H9 (cell line): ENCODE results near the gene TIAM1. TPM values are rescaled to one million over a fixed set of nuclear protein-coding genes. Genes with fewer than 3 reads are reported as not detected.

Experiments
- DNase-seq: peaks from one replicate; pipeline ENCODE4 v3.0.0-alpha.2; 2017
- H2AFZ ChIP-seq: one replicate; pipeline ENCODE4 v1.6.1; 2013; ENCODE audit warnings: mild to moderate bottlenecking, low read length, control low read depth, moderate library complexity
- H2AK5ac ChIP-seq: 2 replicates; pipeline ENCODE4 v1.6.1; 2013; ENCODE audit warnings: low read length, control low read depth, mixed read lengths; ENCODE audit not compliant: insufficient read length
- H2BK120ac ChIP-seq: one replicate; pipeline ENCODE4 v1.6.1; 2013; ENCODE audit warnings: low read depth, mild to moderate bottlenecking, low read length, control low read depth, inconsistent platforms; ENCODE audit not compliant: poor library complexity, severe bottlenecking
- H2BK12ac ChIP-seq: 2 replicates; pipeline ENCODE4 v1.6.1; 2013; ENCODE audit warnings: low read length, control low read depth, mixed read lengths, low read depth; ENCODE audit not compliant: insufficient read length
- H2BK15ac ChIP-seq: 2 replicates; pipeline ENCODE4 v1.6.1; 2013; ENCODE audit warnings: low read depth, low read length, control low read depth
- H2BK20ac ChIP-seq: one replicate; pipeline ENCODE4 v1.6.1; 2013; ENCODE audit warnings: low read depth, mild to moderate bottlenecking, low read length, control low read depth, inconsistent platforms; ENCODE audit not compliant: poor library complexity, severe bottlenecking
- H2BK5ac ChIP-seq: 2 replicates; pipeline ENCODE4 v1.6.1; 2013; ENCODE audit warnings: low read length, control low read depth, mixed read lengths; ENCODE audit not compliant: insufficient read length
- H3K14ac ChIP-seq: 2 replicates; pipeline ENCODE4 v1.6.1; 2013; ENCODE audit warnings: low read length, control low read depth; ENCODE audit not compliant: insufficient read depth
- H3K18ac ChIP-seq: 2 replicates; pipeline ENCODE4 v1.6.1; 2013; ENCODE audit warnings: low read depth, mild to moderate bottlenecking, mixed read lengths, low read length, control low read depth; ENCODE audit not compliant: insufficient read length
- H3K23ac ChIP-seq: 2 replicates; pipeline ENCODE4 v1.6.1; 2013; ENCODE audit warnings: low read length, control low read depth, mixed read lengths, low read depth; ENCODE audit not compliant: insufficient read length
- H3K23me2 ChIP-seq: 2 replicates; pipeline ENCODE4 v1.6.1; 2013; ENCODE audit warnings: low read depth, mild to moderate bottlenecking, mixed read lengths, low read length, control low read depth; ENCODE audit not compliant: insufficient read length, poor library complexity, severe bottlenecking
- H3K27ac ChIP-seq: 2 replicates; pipeline ENCODE4 v1.5.1; 2013; ENCODE audit warnings: low read length, control low read depth, mixed read lengths, low read depth; ENCODE audit not compliant: insufficient read length
- H3K27me3 ChIP-seq: 2 replicates; pipeline ENCODE4 v1.6.1; 2013; ENCODE audit warnings: low read length, control low read depth, inconsistent platforms; ENCODE audit not compliant: insufficient read depth
- H3K4ac ChIP-seq: 2 replicates; pipeline ENCODE4 v1.6.1; 2013; ENCODE audit warnings: low read depth, mild to moderate bottlenecking, control low read depth, inconsistent platforms, low read length, moderate library complexity
- H3K4me1 ChIP-seq: 2 replicates; pipeline ENCODE4 v1.6.1; 2013; ENCODE audit warnings: low read length, control low read depth, inconsistent platforms; ENCODE audit not compliant: insufficient read depth
- H3K4me2 ChIP-seq: 2 replicates; pipeline ENCODE4 v1.6.1; 2013; ENCODE audit warnings: low read length, control low read depth, mixed read lengths; ENCODE audit not compliant: insufficient read length, insufficient read depth
- H3K56ac ChIP-seq: 2 replicates; pipeline ENCODE4 v1.6.1; 2013; ENCODE audit warnings: low read depth, mild to moderate bottlenecking, mixed read lengths, low read length, control low read depth; ENCODE audit not compliant: insufficient read length
- H3K79me1 ChIP-seq: 2 replicates; pipeline ENCODE4 v1.6.1; 2013; ENCODE audit warnings: low read depth, mild to moderate bottlenecking, moderate library complexity, low read length, control low read depth, inconsistent platforms; ENCODE audit not compliant: insufficient read depth, poor library complexity, severe bottlenecking
- H3K79me2 ChIP-seq: 2 replicates; pipeline ENCODE4 v1.6.1; 2013; ENCODE audit warnings: low read length, control low read depth, inconsistent platforms; ENCODE audit not compliant: insufficient read depth
- H3K9ac ChIP-seq: 2 replicates; pipeline ENCODE4 v1.6.1; 2013; ENCODE audit warnings: low read length, control low read depth, mixed read lengths; ENCODE audit not compliant: insufficient read length; ENCODE audit errors: extremely low read depth
- H3K9me3 ChIP-seq: one replicate; pipeline ENCODE4 v1.6.1; 2013; ENCODE audit warnings: low read depth, low read length, inconsistent platforms; ENCODE audit not compliant: control insufficient read depth
- H3T11ph ChIP-seq: one replicate; pipeline ENCODE4 v1.6.1; 2013; ENCODE audit warnings: mild to moderate bottlenecking, low read length, control low read depth, inconsistent platforms
- H4K20me1 ChIP-seq: one replicate; pipeline ENCODE4 v1.6.1; 2013; ENCODE audit not compliant: control insufficient read depth, insufficient read length, insufficient read depth
- H4K5ac ChIP-seq: 2 replicates; pipeline ENCODE4 v1.6.1; 2013; ENCODE audit warnings: low read depth, mild to moderate bottlenecking, mixed read lengths, low read length, control low read depth; ENCODE audit not compliant: insufficient read length
- H4K8ac ChIP-seq: replicated peaks from 2 replicates; pipeline ENCODE4 v1.6.1; 2013; ENCODE audit warnings: low read length, control low read depth, mixed read lengths, low read depth; ENCODE audit not compliant: insufficient read length
- H4K91ac ChIP-seq: 2 replicates; pipeline ENCODE4 v1.6.1; 2013; ENCODE audit warnings: low read depth, mild to moderate bottlenecking, moderate library complexity, mixed read lengths, low read length, control low read depth; ENCODE audit not compliant: insufficient read length
- H3K27ac Mint-ChIP-seq, 3 experiments: 2 replicates in 2 of 3; 3 replicates in 1 of 3; pipeline ENCODE4 v1.8.0; 2020 to 2021; ENCODE audit warnings: mixed read lengths in 3 of 3, mild to moderate bottlenecking in 1 of 3, moderate library complexity in 1 of 3
- H3K27me3 Mint-ChIP-seq: 2 replicates; pipeline ENCODE4 v1.8.0; 2021; ENCODE audit warnings: low read depth, mild to moderate bottlenecking, moderate library complexity, mixed read lengths
- H3K36me3 Mint-ChIP-seq, 3 experiments: 2 replicates in 2 of 3; 3 replicates in 1 of 3; pipeline ENCODE4 v1.8.0; 2020 to 2021; ENCODE audit warnings: low read depth in 3 of 3, mixed read lengths in 3 of 3; ENCODE audit not compliant: insufficient read depth in 1 of 3
- H3K4me1 Mint-ChIP-seq, 2 experiments: 2 replicates each; pipeline ENCODE4 v1.8.0; 2020; ENCODE audit warnings: mixed read lengths in 2 of 2
- H3K4me3 Mint-ChIP-seq, 2 experiments: 2 replicates in 1 of 2; 3 replicates in 1 of 2; pipeline ENCODE4 v1.8.0; 2020 to 2021; ENCODE audit warnings: mild to moderate bottlenecking in 2 of 2, mixed read lengths in 2 of 2, moderate library complexity in 1 of 2
- H3K9me3 Mint-ChIP-seq, 2 experiments: 2 replicates in 1 of 2; 3 replicates in 1 of 2; pipeline ENCODE4 v1.8.0; 2020; ENCODE audit warnings: mild to moderate bottlenecking in 2 of 2, mixed read lengths in 2 of 2, moderate library complexity in 1 of 2
- WGBS: extraction: QIAGEN DNeasy Blood & Tissue Kit; methylation state at CpG from one replicate; pipeline ENCODE4 v1.1.7; 2013; ENCODE audit warnings: missing lambda C conversion rate, low lambda C conversion rate, mixed read lengths; ENCODE audit not compliant: insufficient read length; ENCODE audit errors: extremely low coverage; 5-methylcytosine and 5-hydroxymethylcytosine counted together
- total RNA-seq: library from RNA; stranded (reverse); gene quantifications from 2 replicates; pipeline ENCODE4 v1.2.1, GENCODE V29; 2021
- TF ChIP-seq, protein P1 (sequence below): fragments of 200-600 bp; sonication (generic); conservative IDR thresholded peaks from 3 replicates; pipeline ENCODE4 v1.8.0; 2021; ENCODE audit warnings: antibody characterized with exemption, mild to moderate bottlenecking

Gene TIAM1
- total RNA-seq, 1 experiment from 2014 or later = 23.1 TPM

DNA sequence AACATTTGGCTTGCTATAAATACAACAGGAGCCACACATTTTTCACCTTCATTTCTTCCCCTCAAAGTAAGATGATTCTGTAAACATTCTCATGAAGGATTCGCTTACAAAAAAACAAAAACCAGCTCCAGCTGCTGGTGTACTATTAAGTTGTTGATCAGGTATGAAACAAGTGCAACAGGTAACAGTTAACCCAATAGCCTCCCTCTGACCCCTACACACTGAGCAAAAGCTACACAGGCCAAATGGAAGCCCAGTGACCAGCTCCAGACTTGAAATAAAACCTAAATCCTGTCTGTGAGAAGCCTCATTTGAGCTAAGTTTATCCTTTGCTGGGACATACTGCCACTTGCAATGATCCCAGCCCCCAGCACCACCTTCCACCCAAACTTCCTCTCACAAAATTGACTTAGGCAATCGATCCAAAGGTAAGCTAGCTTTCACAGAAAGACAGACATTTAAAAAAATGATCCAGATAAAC is 991 bp downstream of the TIAM1 start:
- H2AK5ac ChIP-seq = no peak overlapping the region
- H3K18ac ChIP-seq = no peak overlapping the region
- H3K9me3 ChIP-seq = no peaks in the 10 kb centered on the region
- Mint-ChIP-seq H3K4me1 (peaks cover 37 to 54% of the 10 kb centered on the region in 2 experiments), H3K9me3 (no peaks in the 10 kb centered on the region), H3K36me3 (no peaks in the 10 kb centered on the region), H3K27ac (peak overlapping the region in 1 of 3 experiments; percentile 22; a peak in 2 of 7 replicates), H3K27me3 (peaks cover 12% of the 10 kb centered on the region), H3K4me3 (peak overlapping the region; percentile 86 to 92)
- no peak overlapping the region for H4K91ac ChIP-seq
- no peak overlapping the region for H3K14ac ChIP-seq
- no peaks in the 10 kb centered on the region for H3K79me1 ChIP-seq
- no peaks in the 10 kb centered on the region for H4K20me1 ChIP-seq
- H3K4me2 ChIP-seq = peak overlapping the region; percentile 61
- no peak overlapping the region for H2BK20ac ChIP-seq
- peaks cover 13% of the 10 kb centered on the region for H3K23me2 ChIP-seq
- no peak overlapping the region for H3K4ac ChIP-seq
- H2BK5ac ChIP-seq = no peak overlapping the region
- TF ChIP-seq, protein P1, sequence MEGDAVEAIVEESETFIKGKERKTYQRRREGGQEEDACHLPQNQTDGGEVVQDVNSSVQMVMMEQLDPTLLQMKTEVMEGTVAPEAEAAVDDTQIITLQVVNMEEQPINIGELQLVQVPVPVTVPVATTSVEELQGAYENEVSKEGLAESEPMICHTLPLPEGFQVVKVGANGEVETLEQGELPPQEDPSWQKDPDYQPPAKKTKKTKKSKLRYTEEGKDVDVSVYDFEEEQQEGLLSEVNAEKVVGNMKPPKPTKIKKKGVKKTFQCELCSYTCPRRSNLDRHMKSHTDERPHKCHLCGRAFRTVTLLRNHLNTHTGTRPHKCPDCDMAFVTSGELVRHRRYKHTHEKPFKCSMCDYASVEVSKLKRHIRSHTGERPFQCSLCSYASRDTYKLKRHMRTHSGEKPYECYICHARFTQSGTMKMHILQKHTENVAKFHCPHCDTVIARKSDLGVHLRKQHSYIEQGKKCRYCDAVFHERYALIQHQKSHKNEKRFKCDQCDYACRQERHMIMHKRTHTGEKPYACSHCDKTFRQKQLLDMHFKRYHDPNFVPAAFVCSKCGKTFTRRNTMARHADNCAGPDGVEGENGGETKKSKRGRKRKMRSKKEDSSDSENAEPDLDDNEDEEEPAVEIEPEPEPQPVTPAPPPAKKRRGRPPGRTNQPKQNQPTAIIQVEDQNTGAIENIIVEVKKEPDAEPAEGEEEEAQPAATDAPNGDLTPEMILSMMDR = no peak
- H3K79me2 ChIP-seq = no peaks in the 10 kb centered on the region
- no peak overlapping the region for H2BK120ac ChIP-seq
- H4K5ac ChIP-seq = no peak overlapping the region
- no peak overlapping the region for H4K8ac ChIP-seq
- no peak overlapping the region for H3K27ac ChIP-seq
- H3K56ac ChIP-seq = no peak overlapping the region
- WGBS = no CpG with 5 or more reads among the region's 2 CpGs
- no peak overlapping the region for H2BK12ac ChIP-seq
- DNase-seq = no peak
- H3K9ac ChIP-seq = no peak overlapping the region
- peaks cover 3% of the 10 kb centered on the region; the same call in 1 of the 2 replicates for H3K4me1 ChIP-seq
- no peak overlapping the region for H3T11ph ChIP-seq
- H2AFZ ChIP-seq = no peak overlapping the region
- no peak overlapping the region for H3K23ac ChIP-seq
- no peaks in the 10 kb centered on the region for H3K27me3 ChIP-seq
- no peak overlapping the region for H2BK15ac ChIP-seq
